Measurements from ENCODE around the gene NFIC.
"Not testable (repeated sequence)": the region's sequence is repeated elsewhere in the genome, so short reads cannot be mapped to it uniquely, and the experiment has no call there.

The NFIC gene

DNA sequence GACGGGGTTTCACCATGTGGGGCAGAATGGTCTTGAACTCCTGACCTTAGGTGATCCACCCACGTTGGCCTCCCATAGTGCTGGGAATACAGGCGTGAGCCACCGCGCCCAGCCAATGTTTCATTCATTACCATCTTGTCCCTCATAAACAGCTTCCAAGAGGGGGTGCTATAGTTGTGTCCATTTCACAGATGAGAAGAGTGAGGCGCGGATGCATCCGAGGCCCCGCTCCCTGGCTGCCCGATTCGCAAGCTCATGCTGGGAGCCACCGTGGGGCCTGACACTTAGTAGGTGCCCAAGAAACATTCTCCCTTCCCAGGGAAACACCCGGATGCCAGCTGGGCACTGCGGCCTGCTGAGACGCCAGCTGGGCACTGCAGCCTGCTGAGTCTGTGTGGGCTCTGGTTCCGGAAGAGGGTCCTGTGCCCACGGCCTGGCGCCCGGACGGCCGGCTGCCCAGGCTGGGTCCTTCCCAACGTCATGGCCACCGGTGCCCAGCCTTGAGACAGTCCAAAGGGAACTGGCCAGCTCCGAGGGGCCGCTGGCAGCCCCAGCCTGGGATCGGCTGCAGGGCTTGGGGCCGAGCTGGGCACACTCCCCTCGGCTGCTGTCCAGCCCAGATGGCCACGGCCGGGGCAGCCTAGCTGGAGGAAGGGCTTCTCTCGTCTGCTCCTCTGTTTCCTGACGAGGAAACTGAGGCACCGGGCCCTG is 54.7 kb downstream of the NFIC start:
- Histone ChIP-seq H3K4me1 (ENCODE audit: control insufficient read depth in 1 of 2, insufficient read depth in 1 of 2, low read depth in 1 of 2, low read length in 1 of 2) (no peaks in the 10 kb centered on the region), H3K27me3 (no peaks in the 10 kb centered on the region), H3K9me3 (no peaks in the 10 kb centered on the region), H3K27ac (no peak overlapping the region), H3K4me3 (ENCODE audit: low read depth in 1 of 2, low read length in 1 of 2) (no peak overlapping the region), H3K36me3 (peaks cover 23% of the 10 kb centered on the region)
- TF ChIP-seq, protein P1, sequence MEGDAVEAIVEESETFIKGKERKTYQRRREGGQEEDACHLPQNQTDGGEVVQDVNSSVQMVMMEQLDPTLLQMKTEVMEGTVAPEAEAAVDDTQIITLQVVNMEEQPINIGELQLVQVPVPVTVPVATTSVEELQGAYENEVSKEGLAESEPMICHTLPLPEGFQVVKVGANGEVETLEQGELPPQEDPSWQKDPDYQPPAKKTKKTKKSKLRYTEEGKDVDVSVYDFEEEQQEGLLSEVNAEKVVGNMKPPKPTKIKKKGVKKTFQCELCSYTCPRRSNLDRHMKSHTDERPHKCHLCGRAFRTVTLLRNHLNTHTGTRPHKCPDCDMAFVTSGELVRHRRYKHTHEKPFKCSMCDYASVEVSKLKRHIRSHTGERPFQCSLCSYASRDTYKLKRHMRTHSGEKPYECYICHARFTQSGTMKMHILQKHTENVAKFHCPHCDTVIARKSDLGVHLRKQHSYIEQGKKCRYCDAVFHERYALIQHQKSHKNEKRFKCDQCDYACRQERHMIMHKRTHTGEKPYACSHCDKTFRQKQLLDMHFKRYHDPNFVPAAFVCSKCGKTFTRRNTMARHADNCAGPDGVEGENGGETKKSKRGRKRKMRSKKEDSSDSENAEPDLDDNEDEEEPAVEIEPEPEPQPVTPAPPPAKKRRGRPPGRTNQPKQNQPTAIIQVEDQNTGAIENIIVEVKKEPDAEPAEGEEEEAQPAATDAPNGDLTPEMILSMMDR (IDR thresholded peaks at IDR 0.05) = no peak

DNA sequence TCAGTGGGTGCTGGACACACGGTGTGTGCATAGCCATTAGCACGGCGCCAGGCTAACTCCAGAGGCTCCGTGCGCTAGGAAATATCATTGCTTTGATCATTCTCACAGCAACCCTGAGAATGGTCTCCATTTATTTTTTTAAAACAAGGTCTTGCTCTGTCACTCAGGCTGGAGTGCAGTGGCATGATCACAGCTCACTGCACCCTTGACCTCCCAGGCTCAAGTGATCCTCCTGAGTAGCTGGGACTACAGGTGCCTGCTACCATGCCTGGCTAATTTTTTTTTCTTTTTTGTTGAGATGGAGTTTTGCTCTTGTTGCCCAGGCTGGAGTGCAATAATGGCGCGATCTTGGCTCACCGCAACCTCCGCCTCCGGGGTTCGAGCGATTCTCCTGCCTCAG is 55.3 kb downstream of the NFIC start:
- not testable (repeated sequence) for H3K27ac ChIP-seq; H3K9me3 ChIP-seq; H3K27me3 ChIP-seq; H3K4me3 ChIP-seq (ENCODE audit: low read depth in 1 of 2, low read length in 1 of 2); H3K4me1 ChIP-seq (ENCODE audit: control insufficient read depth in 1 of 2, insufficient read depth in 1 of 2, low read depth in 1 of 2, low read length in 1 of 2)
- peaks cover 28% of the 10 kb centered on the region for H3K36me3 ChIP-seq

- H3K27me3 ChIP-seq = no peaks in the 10 kb centered on the region
- no peaks in the 10 kb centered on the region for H3K9me3 ChIP-seq
- peaks cover 3% of the 10 kb centered on the region in 2 experiments for H3K4me1 ChIP-seq (ENCODE audit: control insufficient read depth in 1 of 2, insufficient read depth in 1 of 2, low read depth in 1 of 2, low read length in 1 of 2)
- no peak overlapping the region for H3K4me3 ChIP-seq (ENCODE audit: low read depth in 1 of 2, low read length in 1 of 2)
- H3K27ac ChIP-seq = no peak overlapping the region
- TF ChIP-seq, protein P1 (IDR thresholded peaks at IDR 0.05) = no peak
- peaks cover 25% of the 10 kb centered on the region for H3K36me3 ChIP-seq
Observed at GRCh38 chr19:3423183-3423829, 56.9 kb downstream of the NFIC start.

- Histone ChIP-seq H3K27ac (no peak overlapping the region), H3K4me3 (ENCODE audit: low read depth in 1 of 2, low read length in 1 of 2) (no peak overlapping the region), H3K27me3 (no peaks in the 10 kb centered on the region), H3K4me1 (ENCODE audit: control insufficient read depth in 1 of 2, insufficient read depth in 1 of 2, low read depth in 1 of 2, low read length in 1 of 2) (peaks cover 18 to 24% of the 10 kb centered on the region in 2 experiments), H3K36me3 (peaks cover 18% of the 10 kb centered on the region), H3K9me3 (no peaks in the 10 kb centered on the region)
- TF ChIP-seq, protein P1 (IDR thresholded peaks at IDR 0.05) = no peak
Observed at GRCh38 chr19:3426433-3426832, 60.0 kb downstream of the NFIC start.

DNA sequence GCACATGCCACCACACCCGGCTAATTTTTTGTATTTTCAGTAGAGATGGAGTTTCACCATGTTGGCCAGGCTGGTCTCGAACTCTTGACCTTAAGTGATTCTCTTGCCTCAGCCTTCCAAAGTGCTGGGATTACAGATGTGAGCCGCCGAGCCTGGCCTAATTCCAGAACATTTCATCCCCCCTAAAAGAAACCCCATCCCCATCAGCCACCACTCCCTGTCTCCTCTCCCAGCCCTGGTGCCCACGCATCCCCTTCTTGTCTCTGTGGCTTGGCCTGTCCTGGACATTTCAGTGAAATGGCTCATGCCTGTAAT is 63.9 kb downstream of the NFIC start:
- Histone ChIP-seq H3K27ac (peak overlapping the region; percentile 5), H3K4me1 (ENCODE audit: control insufficient read depth in 1 of 2, insufficient read depth in 1 of 2, low read depth in 1 of 2, low read length in 1 of 2) (peaks cover 28 to 32% of the 10 kb centered on the region in 2 experiments), H3K36me3 (peaks cover 34% of the 10 kb centered on the region)
- not testable (repeated sequence) for H3K9me3 ChIP-seq; H3K4me3 ChIP-seq (ENCODE audit: low read depth in 1 of 2, low read length in 1 of 2); H3K27me3 ChIP-seq

GRCh38 chr19:3431760-3432397 is 65.5 kb downstream of the NFIC start:
- TF ChIP-seq, protein P1 (IDR thresholded peaks at IDR 0.05) = no peak
- peaks cover 30 to 35% of the 10 kb centered on the region in 2 experiments for H3K4me1 ChIP-seq (ENCODE audit: control insufficient read depth in 1 of 2, insufficient read depth in 1 of 2, low read depth in 1 of 2, low read length in 1 of 2)
- H3K36me3 ChIP-seq = peaks cover 31% of the 10 kb centered on the region
- no peak overlapping the region for H3K27ac ChIP-seq
- no peaks in the 10 kb centered on the region for H3K9me3 ChIP-seq
- H3K4me3 ChIP-seq (ENCODE audit: low read depth in 1 of 2, low read length in 1 of 2) = no peak overlapping the region
- no peaks in the 10 kb centered on the region for H3K27me3 ChIP-seq
